Retina (tissue), 1 donor: ENCODE data around the gene NR1H2.

Experiments used
- DNase-seq: peaks from one replicate; pipeline ENCODE4 v3.0.0-alpha.2; 2016

Gene NR1H2

DNA sequence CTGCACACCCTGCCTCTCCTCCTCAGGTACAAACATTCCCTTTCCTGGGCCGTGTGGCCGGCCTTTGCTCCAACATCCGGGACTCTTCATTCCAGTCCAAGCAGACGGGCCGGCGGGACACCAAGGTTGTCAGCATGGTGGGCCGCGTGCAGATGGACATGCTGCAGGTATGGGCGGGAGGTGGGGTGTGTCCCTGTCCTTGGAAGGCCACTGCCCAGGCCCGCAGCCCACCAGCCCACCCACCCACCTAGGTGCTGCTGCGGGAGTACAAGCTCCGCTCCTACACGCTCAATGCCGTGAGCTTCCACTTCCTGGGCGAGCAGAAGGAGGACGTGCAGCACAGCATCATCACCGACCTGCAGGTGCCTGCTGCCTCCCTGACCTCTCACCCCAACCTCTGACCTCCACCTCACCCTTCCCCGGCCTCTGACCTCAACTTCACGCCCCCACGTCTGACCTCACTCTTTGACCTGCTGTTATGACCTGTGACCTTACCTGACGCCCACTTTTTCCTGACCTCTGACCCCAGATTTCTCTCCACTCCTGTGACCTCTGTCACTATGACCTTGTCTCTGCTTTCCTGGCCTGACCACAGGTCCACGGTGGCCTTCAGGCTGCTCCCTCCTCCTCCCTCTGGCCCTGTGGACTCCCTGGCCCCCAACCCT is 30.0 kb downstream of the NR1H2 start:
- no peak for DNase-seq

DNA sequence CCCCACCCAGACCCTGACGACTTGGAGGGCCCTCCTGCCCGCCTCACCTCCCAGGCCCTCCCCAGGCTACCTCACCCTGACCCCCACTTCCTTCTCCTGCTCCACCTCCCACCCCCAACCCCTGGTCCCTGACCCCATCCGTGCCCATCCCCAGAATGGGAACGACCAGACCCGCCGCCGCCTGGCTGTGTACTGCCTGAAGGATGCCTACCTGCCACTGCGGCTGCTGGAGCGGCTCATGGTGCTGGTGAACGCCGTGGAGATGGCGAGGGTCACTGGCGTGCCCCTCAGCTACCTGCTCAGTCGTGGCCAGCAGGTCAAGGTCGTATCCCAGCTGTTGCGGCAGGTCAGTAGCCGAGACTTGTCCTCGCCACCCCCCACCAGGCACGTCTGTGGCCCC is 30.6 kb downstream of the NR1H2 start:
- no peak for DNase-seq

DNA sequence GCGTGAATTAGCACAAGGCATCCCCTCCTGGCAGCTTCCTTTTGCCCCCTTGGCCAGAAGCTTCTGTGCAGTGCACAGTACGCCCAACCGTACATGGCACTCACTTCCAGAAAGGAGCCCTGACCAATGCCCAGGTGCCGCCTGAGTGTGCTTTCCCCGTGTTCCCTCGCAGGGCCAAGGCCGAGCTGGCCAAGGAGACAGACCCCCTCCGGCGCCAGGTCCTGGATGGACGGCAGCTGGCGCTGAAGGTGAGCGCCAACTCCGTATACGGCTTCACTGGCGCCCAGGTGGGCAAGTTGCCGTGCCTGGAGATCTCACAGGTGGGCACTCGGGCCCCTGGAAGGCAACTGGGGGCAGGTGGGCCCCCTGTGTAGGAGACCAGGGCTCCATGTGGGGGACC is 33.1 kb downstream of the NR1H2 start:
- no peak for DNase-seq

DNA sequence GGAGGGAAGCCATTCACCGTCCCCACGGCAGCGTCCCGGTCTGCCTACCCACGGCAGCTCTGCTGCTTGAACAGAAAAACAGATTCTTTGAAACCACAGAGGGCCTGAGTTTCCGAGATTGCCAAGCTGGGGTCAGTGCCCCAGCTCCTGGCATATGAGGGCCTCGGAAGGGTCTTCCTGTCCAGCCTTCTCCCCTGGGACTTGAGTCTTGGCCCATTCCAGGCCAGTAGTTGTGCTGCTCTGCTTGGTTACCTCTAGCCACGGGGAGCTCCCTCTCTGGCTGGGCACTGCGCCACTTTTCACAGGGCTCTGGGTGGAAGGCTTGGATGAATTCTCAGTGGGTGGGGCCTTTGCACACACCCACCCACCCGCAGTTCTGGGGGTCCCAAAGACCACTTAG is 33.9 kb downstream of the NR1H2 start:
- DNase-seq = no peak

DNA sequence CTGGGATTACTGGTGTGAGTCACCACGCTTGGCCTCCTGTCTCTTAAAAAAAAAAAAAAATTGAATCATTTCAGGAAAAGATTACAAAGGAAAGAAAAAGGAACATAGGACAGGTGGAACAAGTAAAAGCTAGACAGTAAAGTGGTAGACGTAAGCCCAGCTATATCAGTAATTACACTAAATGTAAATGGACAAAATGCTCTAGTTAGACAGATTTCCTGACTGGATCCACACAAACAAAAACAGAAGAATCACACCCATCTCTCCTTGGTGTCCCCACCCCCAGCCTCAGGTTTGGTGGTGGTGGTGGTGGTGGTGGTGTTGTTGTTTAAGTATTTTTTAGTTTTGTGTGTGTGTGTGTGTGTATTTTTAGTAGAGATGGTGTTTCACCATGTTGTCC is 36.2 kb downstream of the NR1H2 start:
- DNase-seq = no peak

DNA sequence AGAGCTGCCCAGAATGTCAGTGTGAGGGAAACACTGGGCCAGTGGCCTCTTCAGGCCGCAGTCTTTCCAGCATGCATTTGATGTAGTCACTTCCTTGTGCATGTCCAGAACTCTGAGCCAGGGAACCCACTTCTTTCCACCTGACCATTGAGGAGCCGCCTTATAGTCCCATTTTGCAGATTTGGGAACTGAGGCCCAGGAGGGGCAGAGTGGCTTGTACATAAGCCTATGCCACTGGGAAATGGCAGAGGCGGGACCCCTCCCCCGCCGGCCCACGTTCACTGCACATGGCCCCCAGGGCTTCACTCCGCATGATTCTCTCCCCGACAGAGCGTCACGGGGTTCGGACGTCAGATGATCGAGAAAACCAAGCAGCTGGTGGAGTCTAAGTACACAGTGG is 36.8 kb downstream of the NR1H2 start:
- no peak for DNase-seq

DNA sequence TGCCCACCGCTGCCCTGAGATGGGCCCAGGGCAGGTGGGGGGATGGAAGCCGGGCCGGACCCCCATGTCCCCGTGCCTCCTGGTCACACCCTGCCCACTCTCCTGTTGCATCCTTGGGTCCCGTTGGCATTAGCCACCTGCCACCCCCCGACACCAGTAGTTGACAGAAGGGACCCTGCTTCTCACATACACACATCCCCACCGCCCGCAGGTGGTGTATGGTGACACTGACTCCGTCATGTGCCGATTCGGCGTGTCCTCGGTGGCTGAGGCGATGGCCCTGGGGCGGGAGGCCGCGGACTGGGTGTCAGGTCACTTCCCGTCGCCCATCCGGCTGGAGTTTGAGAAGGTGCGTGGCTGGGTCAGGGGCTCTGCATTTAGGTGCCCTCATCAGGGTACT is 37.3 kb downstream of the NR1H2 start:
- DNase-seq = no peak

DNA sequence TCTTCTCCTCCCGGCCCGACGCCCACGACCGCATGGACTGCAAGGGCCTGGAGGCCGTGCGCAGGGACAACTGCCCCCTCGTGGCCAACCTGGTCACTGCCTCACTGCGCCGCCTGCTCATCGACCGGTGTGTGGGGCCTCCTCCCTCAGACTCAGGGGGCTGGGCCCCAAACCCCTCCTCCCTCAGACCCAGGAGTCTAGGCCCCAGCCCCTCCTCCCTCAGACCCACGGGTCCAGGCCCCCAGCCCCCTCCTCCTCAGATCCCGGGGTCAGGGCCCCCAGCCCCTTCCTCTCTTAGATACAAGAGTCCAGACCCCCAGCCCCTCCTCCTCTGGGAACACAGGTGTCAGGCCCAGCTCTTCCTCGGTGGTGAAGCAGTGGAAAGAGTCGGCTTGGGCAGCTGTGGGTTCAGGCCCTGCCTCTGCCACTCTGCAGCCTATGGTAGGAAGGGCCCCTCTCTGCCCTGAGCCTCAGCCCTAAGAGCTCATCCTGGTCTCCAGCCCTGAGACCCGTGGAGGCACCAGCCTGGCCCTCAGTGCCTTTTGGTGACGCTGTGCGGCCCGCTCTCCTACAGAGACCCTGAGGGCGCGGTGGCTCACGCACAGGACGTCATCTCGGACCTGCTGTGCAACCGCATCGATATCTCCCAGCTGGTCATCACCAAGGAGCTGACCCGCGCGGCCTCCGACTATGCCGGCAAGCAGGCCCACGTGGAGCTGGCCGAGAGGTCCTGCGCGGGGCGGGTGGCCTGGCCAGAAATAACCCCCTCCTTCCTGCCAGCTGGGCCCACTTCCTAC is 38.8 kb downstream of the NR1H2 start:
- peak; percentile 85 for DNase-seq

DNA sequence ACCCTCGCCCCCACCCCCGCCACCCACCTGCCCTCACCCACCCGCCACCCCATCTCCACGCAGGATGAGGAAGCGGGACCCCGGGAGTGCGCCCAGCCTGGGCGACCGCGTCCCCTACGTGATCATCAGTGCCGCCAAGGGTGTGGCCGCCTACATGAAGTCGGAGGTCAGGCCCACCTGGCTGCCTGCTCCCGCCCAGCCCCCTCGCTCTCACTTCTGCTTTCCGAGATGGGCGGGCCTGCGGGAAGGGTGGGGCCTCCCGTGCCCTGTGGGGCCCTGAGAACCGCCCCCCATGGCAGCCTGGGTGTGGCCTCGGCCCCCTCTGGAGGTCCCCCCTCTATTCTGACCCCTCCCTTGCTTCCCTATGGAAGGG is 39.4 kb downstream of the NR1H2 start:
- DNase-seq = no peak

DNA sequence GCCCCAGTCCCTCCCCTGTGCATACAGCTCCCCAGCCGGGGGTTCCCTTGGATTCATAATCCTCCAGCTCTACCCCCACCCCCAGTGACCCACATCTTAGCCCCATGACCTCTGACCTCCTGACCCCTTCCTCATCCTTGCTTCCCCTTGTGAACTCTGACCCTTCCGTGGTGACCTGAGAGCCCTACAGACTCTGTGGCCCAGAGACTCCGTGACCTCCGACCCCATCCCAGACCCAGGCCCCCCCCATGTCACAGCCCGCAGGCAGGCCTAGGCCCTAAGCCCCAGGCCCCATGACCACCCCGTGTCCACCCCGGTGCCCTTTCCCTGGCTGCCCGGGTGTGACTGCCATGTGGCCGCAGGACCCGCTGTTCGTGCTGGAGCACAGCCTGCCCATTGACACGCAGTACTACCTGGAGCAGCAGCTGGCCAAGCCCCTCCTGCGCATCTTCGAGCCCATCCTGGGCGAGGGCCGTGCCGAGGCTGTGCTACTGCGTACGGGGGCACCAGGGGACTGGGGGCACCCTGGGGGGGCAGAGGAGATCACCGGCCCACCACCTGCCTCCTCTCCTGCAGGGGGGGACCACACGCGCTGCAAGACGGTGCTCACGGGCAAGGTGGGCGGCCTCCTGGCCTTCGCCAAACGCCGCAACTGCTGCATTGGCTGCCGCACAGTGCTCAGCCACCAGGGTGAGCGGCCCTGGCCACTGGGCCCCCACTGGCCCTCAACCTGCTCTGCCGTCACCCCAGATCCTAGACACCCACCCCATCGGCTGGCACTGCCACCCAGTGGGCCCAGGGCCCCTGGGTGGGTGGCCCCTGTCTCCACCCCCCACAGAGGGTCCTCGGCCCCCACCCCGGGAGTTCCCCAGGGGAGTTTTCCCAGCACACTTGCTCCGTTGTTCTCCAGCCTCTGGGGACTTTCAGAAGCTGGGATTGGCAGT is 40.0 kb downstream of the NR1H2 start:
- DNase-seq = no peak

DNA sequence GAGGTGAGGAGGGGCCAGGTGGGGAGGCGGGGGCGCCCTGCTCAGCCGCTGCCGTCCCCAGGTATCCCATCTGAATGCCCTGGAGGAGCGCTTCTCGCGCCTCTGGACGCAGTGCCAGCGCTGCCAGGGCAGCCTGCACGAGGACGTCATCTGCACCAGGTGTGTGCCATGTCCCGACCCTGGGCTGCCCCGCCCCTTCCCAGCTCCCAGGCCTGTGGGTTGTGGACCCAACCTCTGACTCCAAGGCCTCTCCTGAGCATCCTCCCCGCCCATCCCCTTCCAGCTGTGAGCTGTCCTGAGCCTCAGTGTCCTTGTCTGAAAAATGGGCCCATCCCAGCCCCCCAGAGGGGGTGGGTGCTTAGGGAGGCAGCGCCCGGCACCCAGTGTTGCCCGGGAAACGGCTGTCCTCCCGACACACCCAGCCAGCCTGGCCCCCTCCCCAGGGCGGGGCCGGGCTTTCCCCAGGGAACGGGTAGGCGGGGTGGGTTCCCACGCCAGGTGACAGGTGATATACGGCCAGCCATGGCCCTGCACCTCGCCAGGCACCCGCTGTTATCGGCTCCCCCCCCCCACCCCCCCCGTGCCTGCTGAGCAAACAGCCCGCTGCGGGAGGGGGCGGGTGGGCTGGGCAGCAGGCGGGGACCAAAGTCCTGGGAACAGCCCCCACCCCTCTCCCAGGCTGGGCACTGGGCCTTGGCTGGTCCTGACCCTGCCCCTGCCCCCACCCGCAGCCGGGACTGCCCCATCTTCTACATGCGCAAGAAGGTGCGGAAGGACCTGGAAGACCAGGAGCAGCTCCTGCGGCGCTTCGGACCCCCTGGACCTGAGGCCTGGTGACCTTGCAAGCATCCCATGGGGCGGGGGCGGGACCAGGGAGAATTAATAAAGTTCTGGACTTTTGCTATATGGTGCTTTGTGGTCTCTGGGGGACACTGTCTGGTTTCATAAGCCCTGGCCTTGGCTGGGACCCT is 41.1 kb downstream of the NR1H2 start:
- DNase-seq = no peak

DNA sequence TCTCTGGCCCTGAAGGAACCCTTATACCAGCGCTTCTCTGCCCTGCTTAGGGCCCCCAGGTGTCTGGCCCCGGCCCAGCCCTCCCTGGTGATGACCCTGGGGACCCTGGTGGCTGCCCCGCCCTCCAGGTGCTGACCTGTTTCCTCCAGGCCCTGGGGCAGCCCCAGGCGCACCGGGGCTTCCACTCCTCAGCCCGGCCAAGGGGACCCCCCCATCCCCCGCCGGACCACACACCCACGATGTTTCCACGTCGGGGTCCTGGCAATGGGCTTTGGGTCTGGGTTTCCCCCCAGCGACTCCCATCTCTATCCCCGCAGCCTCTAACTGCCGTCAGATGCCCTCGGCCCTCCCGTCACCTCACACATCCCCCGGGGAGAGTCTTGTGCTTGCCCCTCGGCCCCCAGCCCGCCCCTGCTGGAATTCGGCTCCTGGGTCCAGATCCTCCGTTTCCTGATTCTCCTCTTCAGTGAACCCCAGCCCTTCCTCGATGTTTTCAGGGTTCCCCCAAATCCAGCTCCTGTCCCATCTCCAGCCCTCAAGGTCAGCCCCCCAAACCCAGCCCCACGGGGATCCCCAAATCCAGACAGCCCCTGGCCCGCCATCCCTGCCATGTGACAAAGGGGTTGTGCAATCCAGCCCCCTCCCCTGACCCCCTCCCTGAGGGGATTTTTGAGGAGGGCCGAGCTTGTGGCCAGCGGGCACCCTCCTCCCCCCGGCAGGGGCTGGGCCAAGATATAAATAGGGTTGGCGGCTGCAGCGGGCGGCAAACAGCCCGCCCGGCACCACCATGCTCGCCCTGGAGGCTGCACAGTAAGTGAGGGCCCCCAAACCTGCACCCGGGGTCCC is 42.1 kb downstream of the NR1H2 start, which contains the start of gene SPIB:
SPIB (plus strand) TSS at position 763 of the 846 bp plus-strand sequence; CDS start at position 788, 25 bp downstream.
- no peak for DNase-seq

DNA sequence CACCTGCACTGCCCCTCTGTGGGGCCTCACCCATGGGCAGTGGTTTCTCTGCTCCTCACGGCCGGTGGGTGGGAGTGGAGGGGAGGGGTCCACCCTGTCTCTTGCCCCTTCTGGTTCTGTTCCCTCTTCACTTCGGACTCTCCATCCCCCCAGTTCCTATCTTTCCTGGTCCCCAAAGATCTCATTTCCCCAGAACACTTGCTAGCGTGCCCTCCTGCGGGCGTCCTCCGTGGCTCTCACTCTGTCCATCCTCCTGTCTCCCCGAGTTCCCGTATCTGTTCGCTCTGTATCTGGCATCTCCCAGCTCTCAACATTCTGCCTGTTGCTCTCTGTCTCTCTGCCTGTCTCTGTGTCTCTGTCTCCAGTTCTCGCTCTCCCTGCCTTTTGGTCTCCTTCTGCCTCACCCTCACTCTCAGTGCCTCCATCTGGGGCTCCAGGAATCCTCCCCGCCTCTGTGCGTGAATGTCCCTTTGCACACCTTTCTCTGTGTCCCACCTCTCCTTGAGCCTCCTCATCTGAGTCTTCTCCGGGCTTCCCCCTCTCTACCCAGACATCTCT is 42.8 kb downstream of the NR1H2 start:
- DNase-seq = no peak

DNA sequence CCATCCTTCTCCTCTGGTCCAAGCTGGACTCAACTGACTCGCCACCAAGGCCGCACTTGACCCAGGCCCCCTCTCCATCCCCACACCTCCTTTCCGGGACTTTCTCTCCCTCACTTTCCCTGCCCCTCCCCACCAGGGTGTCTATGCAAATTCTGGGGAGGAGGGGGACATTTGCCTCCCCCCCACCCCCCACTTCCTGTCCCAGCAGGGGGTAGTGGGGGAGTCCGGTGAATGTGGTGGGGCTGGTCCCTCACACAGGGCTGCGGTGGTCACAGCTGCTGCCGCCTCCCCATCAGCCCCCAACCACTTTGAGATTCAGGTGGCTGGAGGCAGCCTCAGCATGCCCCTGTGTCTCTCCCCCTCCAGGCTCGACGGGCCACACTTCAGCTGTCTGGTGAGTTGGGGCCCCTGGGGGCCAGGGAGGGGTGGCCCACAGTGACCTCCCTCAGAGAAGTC is 43.4 kb downstream of the NR1H2 start:
- DNase-seq = no peak

DNA sequence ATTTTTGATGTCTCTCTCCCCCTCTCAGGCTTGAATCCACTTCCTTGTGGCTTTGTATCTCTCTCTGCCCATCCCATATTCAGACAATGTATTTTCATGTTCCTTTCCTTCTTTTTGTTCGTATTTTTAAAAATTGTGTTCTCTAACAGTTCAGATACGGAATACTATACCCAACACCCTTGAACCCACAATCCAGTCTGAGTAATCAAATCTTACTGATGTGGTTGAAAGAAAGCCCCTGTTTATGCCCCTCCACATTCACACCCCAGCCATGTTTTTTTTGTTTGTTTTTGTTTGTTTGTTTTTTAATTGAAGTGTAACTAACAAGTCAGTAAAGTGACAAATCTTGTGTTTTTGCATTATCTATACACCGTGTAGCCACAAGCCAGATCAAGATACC is 43.9 kb downstream of the NR1H2 start:
- no peak for DNase-seq

DNA sequence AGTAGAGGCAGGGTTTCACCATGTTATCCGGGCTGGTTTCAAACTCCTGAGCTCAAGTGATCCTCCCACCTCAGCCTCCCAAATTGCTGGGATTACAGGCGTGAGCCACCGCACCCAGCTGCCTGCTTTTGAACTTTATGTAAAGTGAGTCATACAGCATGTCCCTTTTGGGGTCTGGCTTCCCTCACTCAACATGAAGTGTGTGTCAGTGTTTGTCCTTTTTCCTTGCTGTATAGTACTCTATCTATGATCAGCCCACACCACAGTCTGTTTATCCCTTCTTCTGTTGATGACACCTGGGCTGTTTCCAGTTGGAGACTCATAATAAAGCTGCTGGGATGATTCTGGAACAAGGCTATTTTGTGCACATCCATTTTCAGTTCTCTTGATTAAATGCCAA is 44.6 kb downstream of the NR1H2 start:
- no peak for DNase-seq

DNA sequence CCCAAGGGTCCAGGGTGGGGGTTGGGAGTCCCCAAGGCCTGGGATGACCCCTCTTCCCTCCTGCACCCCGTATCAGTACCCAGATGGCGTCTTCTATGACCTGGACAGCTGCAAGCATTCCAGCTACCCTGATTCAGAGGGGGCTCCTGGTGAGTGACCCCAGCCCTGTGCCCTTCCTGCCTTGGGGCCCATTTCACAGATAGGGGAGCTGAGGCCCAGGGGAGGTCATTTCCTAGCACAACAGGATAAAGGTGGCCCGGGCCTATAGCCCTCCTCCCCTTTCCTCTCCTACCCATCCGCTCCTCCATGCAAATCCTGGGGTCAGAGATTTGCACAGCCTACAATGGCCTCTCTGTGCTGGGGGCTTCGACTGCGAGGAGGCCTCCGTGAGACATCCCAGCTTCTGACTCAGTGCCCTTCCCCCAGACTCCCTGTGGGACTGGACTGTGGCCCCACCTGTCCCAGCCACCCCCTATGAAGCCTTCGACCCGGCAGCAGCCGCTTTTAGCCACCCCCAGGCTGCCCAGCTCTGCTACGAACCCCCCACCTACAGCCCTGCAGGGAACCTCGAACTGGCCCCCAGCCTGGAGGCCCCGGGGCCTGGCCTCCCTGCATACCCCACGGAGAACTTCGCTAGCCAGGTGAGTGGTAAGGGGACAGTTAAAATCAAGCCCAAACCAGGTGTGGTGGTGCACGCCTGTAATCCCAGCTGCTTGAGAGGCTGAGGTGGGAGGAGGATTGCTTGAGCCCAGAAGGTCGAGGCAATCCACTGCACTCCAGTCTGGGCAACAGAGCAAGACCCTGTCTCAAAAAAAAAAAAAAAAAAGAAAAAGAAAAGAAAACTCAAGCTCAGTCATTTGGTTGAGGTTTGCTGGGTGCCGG is 46.4 kb downstream of the NR1H2 start:
- no peak for DNase-seq

DNA sequence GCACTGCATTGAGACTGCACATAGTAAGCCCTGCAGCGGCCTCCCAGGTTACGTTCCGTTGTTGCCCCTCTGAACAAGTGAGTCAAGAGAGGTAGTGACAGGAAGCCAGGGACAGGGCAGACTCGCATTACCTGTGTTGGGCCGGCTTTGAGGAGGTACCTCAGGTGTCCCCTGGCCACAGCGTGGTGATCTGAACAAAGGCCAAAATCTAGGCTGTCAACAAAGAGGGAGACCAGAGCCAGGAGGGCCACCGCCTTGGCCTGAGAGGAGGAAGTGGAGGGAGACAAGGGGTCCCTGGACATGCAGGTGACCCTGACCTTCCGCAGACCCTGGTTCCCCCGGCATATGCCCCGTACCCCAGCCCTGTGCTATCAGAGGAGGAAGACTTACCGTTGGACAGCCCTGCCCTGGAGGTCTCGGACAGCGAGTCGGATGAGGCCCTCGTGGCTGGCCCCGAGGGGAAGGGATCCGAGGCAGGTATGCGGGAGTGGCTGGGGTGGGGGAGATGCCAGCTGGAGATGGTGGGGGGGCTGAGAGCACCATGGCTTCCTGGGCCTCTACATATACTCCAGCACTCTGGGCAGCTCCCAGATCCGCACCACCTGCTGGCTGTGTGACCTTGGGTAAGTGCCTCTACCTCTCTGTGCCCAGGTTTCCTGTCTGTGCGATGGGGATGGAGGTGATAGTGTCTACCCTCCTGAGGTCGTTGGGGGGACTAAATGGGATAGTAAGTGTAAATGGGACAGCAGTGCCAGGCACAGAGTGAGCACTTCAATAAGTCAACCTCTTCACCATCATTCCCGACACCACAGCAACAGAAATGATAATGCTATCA is 47.2 kb downstream of the NR1H2 start:
- DNase-seq = no peak

DNA sequence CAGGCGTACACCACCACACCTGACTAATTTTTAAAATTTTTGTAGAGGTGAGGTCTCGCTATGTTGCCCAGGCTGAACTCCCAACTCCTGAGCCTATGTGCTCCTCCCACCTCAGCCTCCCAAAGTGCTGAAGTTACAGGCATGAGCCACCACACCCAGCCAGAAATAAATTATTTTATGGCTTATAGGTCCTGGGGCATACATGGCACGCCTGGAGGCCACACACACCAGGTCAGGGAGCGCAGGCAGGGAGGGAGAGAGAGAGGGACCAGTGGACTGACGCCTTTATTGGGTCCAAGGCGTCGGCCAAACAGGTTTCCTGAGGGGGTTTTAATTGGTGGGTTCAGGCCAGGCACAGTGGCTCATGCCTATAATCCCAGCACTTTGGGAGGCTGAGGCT is 49.3 kb downstream of the NR1H2 start:
- DNase-seq = no peak
